Stimulated activated CD8-positive, alpha-beta memory T cell treated with anti-CD3 and anti-CD28 coated beads, Interleukin-2, amount 100 ng/mL, for 1 hour (primary cell): ENCODE data around the gene FARP1.

Experiments
- DNase-seq, 2 donors: peaks; one replicate each; pipeline ENCODE4 v3.0.0-alpha.2; 2020; ENCODE audit warnings: low read depth in 2 of 2

FARP1 gene

GRCh38 chr13:98484289-98485219 is 341.7 kb downstream of the FARP1 start:
- peak; percentile 26 to 27 for DNase-seq

GRCh38 chr13:98485561-98485960 is 342.7 kb downstream of the FARP1 start:
- DNase-seq: no peak

- no peak for DNase-seq
These were observed 343.5 kb downstream of the FARP1 start for GRCh38 chr13:98486412-98486811.

- no peak for DNase-seq
These were observed 344.1 kb downstream of the FARP1 start for GRCh38 chr13:98487016-98487415.

GRCh38 chr13:98487522-98487921 is 344.6 kb downstream of the FARP1 start:
- no peak for DNase-seq

- DNase-seq: no peak
These were observed 345.8 kb downstream of the FARP1 start for GRCh38 chr13:98488736-98489135.

GRCh38 chr13:98489446-98490194 is 346.7 kb downstream of the FARP1 start:
- DNase-seq: no peak

GRCh38 chr13:98490195-98490836 is 347.4 kb downstream of the FARP1 start:
- no peak for DNase-seq

GRCh38 chr13:98490866-98491265 is 348.0 kb downstream of the FARP1 start:
- no peak for DNase-seq

- DNase-seq: no peak
These were observed 349.6 kb downstream of the FARP1 start for GRCh38 chr13:98492335-98493041.

- DNase-seq: no peak
These were observed 350.3 kb downstream of the FARP1 start for GRCh38 chr13:98493042-98493712.

GRCh38 chr13:98494769-98495168 is 351.9 kb downstream of the FARP1 start:
- DNase-seq: no peak

- no peak for DNase-seq
These were observed 353.0 kb downstream of the FARP1 start for GRCh38 chr13:98495627-98496478.

GRCh38 chr13:98496479-98496791 is 353.5 kb downstream of the FARP1 start:
- no peak for DNase-seq

- DNase-seq: no peak
These were observed 354.1 kb downstream of the FARP1 start for GRCh38 chr13:98496966-98497365.

GRCh38 chr13:98500963-98501421 is 358.1 kb downstream of the FARP1 start:
- DNase-seq: no peak

- DNase-seq: no peak
These were observed 360.5 kb downstream of the FARP1 start for GRCh38 chr13:98503175-98504028.

- no peak for DNase-seq
These were observed 361.1 kb downstream of the FARP1 start for GRCh38 chr13:98504029-98504351.

- no peak for DNase-seq
These were observed 361.6 kb downstream of the FARP1 start for GRCh38 chr13:98504371-98504963.
